CD14-positive monocyte (primary cell): ENCODE measurements around the gene VASH2. TPM values are rescaled to one million over a fixed set of nuclear protein-coding genes. Genes with fewer than 3 reads are reported as not detected.

Source experiments
- DNase-seq, 3 donors: peaks; one replicate each; pipeline ENCODE4 v3.0.0-alpha.2; 2011 to 2022
- H2AFZ ChIP-seq: 2 replicates; pipeline ENCODE4 v1.6.0; 2012; ENCODE audit warnings: mild to moderate bottlenecking, low read depth, low read length, inconsistent platforms; ENCODE audit not compliant: insufficient read depth, poor library complexity, severe bottlenecking
- H3K27ac ChIP-seq, 2 donors: 1 replicate in 1 of 2; 2 replicates in 1 of 2; pipeline ENCODE4 v1.5.1; 2012 to 2013; ENCODE audit warnings: low read length in 2 of 2, control low read depth in 1 of 2, inconsistent platforms in 1 of 2, low read depth in 1 of 2, mild to moderate bottlenecking in 1 of 2
- H3K27me3 ChIP-seq, 2 donors: one replicate each; pipeline versions ENCODE4 v1.6.0 to v1.6.1; 2011 to 2013; ENCODE audit warnings: low read length in 2 of 2; ENCODE audit not compliant: control insufficient read depth in 2 of 2, insufficient read depth in 2 of 2
- H3K36me3 ChIP-seq, 2 donors: replicated peaks in 1 of 2; 1 replicate in 1 of 2; 2 replicates in 1 of 2; pipeline versions ENCODE4 v1.5.1 to v1.6.1; 2012 to 2013; ENCODE audit warnings: low read length in 2 of 2, control low read depth in 1 of 2, inconsistent platforms in 1 of 2, mild to moderate bottlenecking in 1 of 2; ENCODE audit not compliant: insufficient read depth in 2 of 2, control insufficient read depth in 1 of 2
- H3K4me1 ChIP-seq, 2 donors: 1 replicate in 1 of 2; 2 replicates in 1 of 2; pipeline versions ENCODE4 v1.5.1 to v1.6.1; 2012 to 2013; ENCODE audit warnings: low read length in 2 of 2, control low read depth in 1 of 2, inconsistent platforms in 1 of 2, mild to moderate bottlenecking in 1 of 2, moderate library complexity in 1 of 2; ENCODE audit not compliant: insufficient read depth in 2 of 2, control insufficient read depth in 1 of 2
- H3K4me2 ChIP-seq: replicated peaks from 2 replicates; pipeline ENCODE3; 2012; ENCODE audit warnings: low read length, moderate library complexity, mild to moderate bottlenecking; ENCODE audit not compliant: poor library complexity, severe bottlenecking; ENCODE audit errors: extremely low read depth
- H3K4me3 ChIP-seq, 3 experiments: fragments of 200-600 bp in 1 of 3; sonication (generic) in 1 of 3; replicated peaks in 1 of 3; 1 replicate in 2 of 3; 2 replicates in 1 of 3; pipeline ENCODE4 v1.5.1; 2011 to 2013; ENCODE audit warnings: low read length in 3 of 3, mild to moderate bottlenecking in 3 of 3, control low read depth in 2 of 3, low read depth in 2 of 3, inconsistent platforms in 1 of 3, moderate library complexity in 1 of 3
- H3K79me2 ChIP-seq: 2 replicates; pipeline ENCODE4 v1.6.0; 2012; ENCODE audit warnings: mild to moderate bottlenecking, control low read depth, inconsistent platforms, low read length, moderate library complexity; ENCODE audit not compliant: insufficient read depth
- H3K9ac ChIP-seq: 2 replicates; pipeline ENCODE4 v1.6.0; 2017; ENCODE audit warnings: low read length, mild to moderate bottlenecking; ENCODE audit not compliant: insufficient read depth, poor library complexity, severe bottlenecking
- H3K9me3 ChIP-seq, 2 donors: replicated peaks in 1 of 2; 1 replicate in 1 of 2; 2 replicates in 1 of 2; pipeline versions ENCODE4 v1.5.1 to v1.6.1; 2012 to 2013; ENCODE audit warnings: low read length in 2 of 2, control low read depth in 1 of 2; ENCODE audit not compliant: control insufficient read depth in 1 of 2, insufficient read depth in 1 of 2
- H4K20me1 ChIP-seq: 2 replicates; pipeline ENCODE4 v1.6.0; 2012; ENCODE audit warnings: mild to moderate bottlenecking, low read length, control low read depth, moderate library complexity; ENCODE audit not compliant: insufficient read depth
- H3K27ac Mint-ChIP-seq, 7 donors: one replicate each; pipeline ENCODE4 v1.8.0; 2020; ENCODE audit warnings: mild to moderate bottlenecking in 7 of 7, mixed read lengths in 7 of 7, moderate library complexity in 6 of 7, inconsistent platforms in 2 of 7
- H3K27me3 Mint-ChIP-seq, 3 donors: one replicate each; pipeline ENCODE4 v1.8.0; 2021 to 2022; ENCODE audit warnings: low read depth in 3 of 3, mild to moderate bottlenecking in 3 of 3, mixed read lengths in 3 of 3, moderate library complexity in 3 of 3, inconsistent platforms in 1 of 3
- H3K36me3 Mint-ChIP-seq, 2 donors: one replicate each; pipeline ENCODE4 v1.8.0; 2020; ENCODE audit warnings: mixed read lengths in 2 of 2, inconsistent platforms in 1 of 2, mild to moderate bottlenecking in 1 of 2
- H3K4me1 Mint-ChIP-seq: one replicate; pipeline ENCODE4 v1.8.0; 2020; ENCODE audit warnings: mild to moderate bottlenecking, mixed read lengths
- H3K4me3 Mint-ChIP-seq, 2 donors: one replicate each; pipeline ENCODE4 v1.8.0; 2020; ENCODE audit warnings: mild to moderate bottlenecking in 2 of 2, mixed read lengths in 2 of 2, moderate library complexity in 1 of 2
- H3K9me3 Mint-ChIP-seq, 7 donors: one replicate each; pipeline ENCODE4 v1.8.0; 2020 to 2022; ENCODE audit warnings: mixed read lengths in 7 of 7, mild to moderate bottlenecking in 6 of 7, moderate library complexity in 6 of 7, inconsistent platforms in 2 of 7
- WGBS: methylation state at CpG from one replicate; pipeline ENCODE4 v1.1.5; 2013; ENCODE audit warnings: missing lambda C conversion rate; ENCODE audit not compliant: insufficient coverage; 5-methylcytosine and 5-hydroxymethylcytosine counted together
- intact Hi-C, 2 donors: fragments of 100-400 bp; cut with micrococcal nuclease; formaldehyde crosslinking; loops; one replicate each; pipeline versions ENCODE4 v1.15.0 to v1.15.1; 2023
- polyA plus RNA-seq, 3 donors: library from polyadenylated mRNA; depleted of rRNA in 1 of 3; unstranded in 2 of 3; stranded (reverse) in 1 of 3; fragments of 300-500 nt in 2 of 3; fragments of >200 nt in 1 of 3; fragmentation: Illumina TruSeq in 2 of 3; gene quantifications; 1 replicate in 2 of 3; 2 replicates in 1 of 3; pipeline ENCODE4 v1.2.3, GENCODE V29; 2012 to 2021
- TF ChIP-seq, protein P1 (sequence below): fragments of 200-600 bp; IDR thresholded peaks from one replicate; pipeline ENCODE4 v1.8.0; 2022; ENCODE audit warnings: antibody characterized with exemption, mild to moderate bottlenecking

VASH2 gene
- polyA plus RNA-seq, 3 donors = 0.07 TPM; not detected in 2

- H3K36me3 ChIP-seq = peaks cover 76 to 85% of the 10 kb centered on the region in 2 donors
- no CpG with 5 or more reads among the region's 3 CpGs for WGBS
- TF ChIP-seq, protein P1, sequence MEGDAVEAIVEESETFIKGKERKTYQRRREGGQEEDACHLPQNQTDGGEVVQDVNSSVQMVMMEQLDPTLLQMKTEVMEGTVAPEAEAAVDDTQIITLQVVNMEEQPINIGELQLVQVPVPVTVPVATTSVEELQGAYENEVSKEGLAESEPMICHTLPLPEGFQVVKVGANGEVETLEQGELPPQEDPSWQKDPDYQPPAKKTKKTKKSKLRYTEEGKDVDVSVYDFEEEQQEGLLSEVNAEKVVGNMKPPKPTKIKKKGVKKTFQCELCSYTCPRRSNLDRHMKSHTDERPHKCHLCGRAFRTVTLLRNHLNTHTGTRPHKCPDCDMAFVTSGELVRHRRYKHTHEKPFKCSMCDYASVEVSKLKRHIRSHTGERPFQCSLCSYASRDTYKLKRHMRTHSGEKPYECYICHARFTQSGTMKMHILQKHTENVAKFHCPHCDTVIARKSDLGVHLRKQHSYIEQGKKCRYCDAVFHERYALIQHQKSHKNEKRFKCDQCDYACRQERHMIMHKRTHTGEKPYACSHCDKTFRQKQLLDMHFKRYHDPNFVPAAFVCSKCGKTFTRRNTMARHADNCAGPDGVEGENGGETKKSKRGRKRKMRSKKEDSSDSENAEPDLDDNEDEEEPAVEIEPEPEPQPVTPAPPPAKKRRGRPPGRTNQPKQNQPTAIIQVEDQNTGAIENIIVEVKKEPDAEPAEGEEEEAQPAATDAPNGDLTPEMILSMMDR = no peak
Observed at GRCh38 chr1:212994926-212995325, 44.6 kb downstream of the VASH2 start.

GRCh38 chr1:213003256-213003655 is 52.9 kb downstream of the VASH2 start:
- H3K9ac ChIP-seq = no peak overlapping the region
- H3K79me2 ChIP-seq = no peaks in the 10 kb centered on the region
- H2AFZ ChIP-seq = no peak overlapping the region
- H3K27ac Mint-ChIP-seq = no peak overlapping the region
- H3K27ac ChIP-seq = no peak overlapping the region
- peaks cover 68 to 86% of the 10 kb centered on the region in 2 donors for H3K36me3 Mint-ChIP-seq
- H3K4me3 Mint-ChIP-seq = no peak overlapping the region
- no peaks in the 10 kb centered on the region for H3K27me3 Mint-ChIP-seq
- no peaks in the 10 kb centered on the region for H3K9me3 Mint-ChIP-seq
- intact Hi-C loops = no loop called here
- no peaks in the 10 kb centered on the region for H3K27me3 ChIP-seq
- TF ChIP-seq, protein P1 = no peak
- no peaks in the 10 kb centered on the region for H3K4me1 Mint-ChIP-seq
- DNase-seq = no peak
- no peaks in the 10 kb centered on the region for H3K4me1 ChIP-seq
- WGBS = no CpG with 5 or more reads among the region's 3 CpGs
- H3K4me2 ChIP-seq = no peak overlapping the region
- peaks cover 2% of the 10 kb centered on the region for H4K20me1 ChIP-seq
- H3K9me3 ChIP-seq = no peaks in the 10 kb centered on the region
- peaks cover 76 to 94% of the 10 kb centered on the region in 2 donors for H3K36me3 ChIP-seq
- no peak overlapping the region for H3K4me3 ChIP-seq

More at GRCh38 chr1:212994926-212995325, 44.6 kb downstream of the VASH2 start:
- H3K4me2 ChIP-seq = no peak overlapping the region
- Mint-ChIP-seq H3K36me3 (peaks cover 55 to 74% of the 10 kb centered on the region in 2 donors), H3K27ac (no peak overlapping the region), H3K4me1 (no peaks in the 10 kb centered on the region), H3K27me3 (no peaks in the 10 kb centered on the region), H3K9me3 (no peaks in the 10 kb centered on the region), H3K4me3 (no peak overlapping the region)
- no peak overlapping the region for H3K9ac ChIP-seq
- intact Hi-C loops = loop anchor here (1.0 to 10.0 kb wide), 2 partner anchors 330 to 540 kb away; no protein-coding TSS in a partner anchor
- H3K27ac ChIP-seq = no peak overlapping the region
- no peaks in the 10 kb centered on the region for H3K27me3 ChIP-seq
- H3K9me3 ChIP-seq = no peaks in the 10 kb centered on the region
- no peak overlapping the region for H3K4me3 ChIP-seq
- H3K79me2 ChIP-seq = no peaks in the 10 kb centered on the region
- H3K4me1 ChIP-seq = no peaks in the 10 kb centered on the region
- no peaks in the 10 kb centered on the region for H4K20me1 ChIP-seq
- H2AFZ ChIP-seq = no peak overlapping the region
- no peak for DNase-seq
